ENCODE data around the gene ADGRL1. TPM values are rescaled to one million over a fixed set of nuclear protein-coding genes. Genes with fewer than 3 reads are reported as not detected.

The ADGRL1 gene
- polyA plus RNA-seq, 1 of the 3 experiments (the other 2 are of a cell fraction): 13.4 TPM

Small RNA genes within 50 kb of the gene (small RNA-seq; reads per million reads assigned to genes)
- 0 reads per million in 7 experiments for gene RN7SL231P

Other genes starting within 250 kb of the ADGRL1 start
- gene RFX1, start 199.8 kb downstream of the ADGRL1 start, polyA plus RNA-seq (2012; rRNA removed): 0.54 and 1.5 TPM in 2 replicates
- not detected in 2 replicates for gene RLN3, start 178.0 kb downstream of the ADGRL1 start, polyA plus RNA-seq (2012; rRNA removed)
- gene IL27RA, start 174.4 kb downstream of the ADGRL1 start, polyA plus RNA-seq (2012; rRNA removed): 9.3 TPM in 2 replicates
- gene PALM3, start 144.1 kb downstream of the ADGRL1 start, polyA plus RNA-seq (2012; rRNA removed): 5.2 and 5.5 TPM in 2 replicates
- gene MISP3, start 133.4 kb downstream of the ADGRL1 start, polyA plus RNA-seq (2012; rRNA removed): 1.6 and 2.6 TPM in 2 replicates
- not detected in 2 replicates for gene C19orf67, start 120.4 kb downstream of the ADGRL1 start, polyA plus RNA-seq (2012; rRNA removed)
- gene SAMD1, start 115.4 kb downstream of the ADGRL1 start, polyA plus RNA-seq (2012; rRNA removed): 11.7 and 19.0 TPM in 2 replicates
- gene PRKACA, start 88.4 kb downstream of the ADGRL1 start, polyA plus RNA-seq (2012; rRNA removed): 17.2 and 48.4 TPM in 2 replicates
- 17.8 and 19.0 TPM in 2 replicates for gene ASF1B, start 69.6 kb downstream of the ADGRL1 start, polyA plus RNA-seq (2012; rRNA removed)
- gene ADGRE5, start 175.3 kb upstream of the ADGRL1 start, polyA plus RNA-seq (2012; rRNA removed): 4.0 and 5.5 TPM in 2 replicates
- gene DDX39A, start 213.2 kb upstream of the ADGRL1 start, polyA plus RNA-seq (2012; rRNA removed): 78.0 and 88.8 TPM in 2 replicates
- gene PKN1, start 227.1 kb upstream of the ADGRL1 start, polyA plus RNA-seq (2012; rRNA removed): 68.0 and 99.6 TPM in 2 replicates